ENCODE results near the gene ADAMTSL1. TPM values are rescaled to one million over a fixed set of nuclear protein-coding genes. Genes with fewer than 3 reads are reported as not detected.

Gene ADAMTSL1
- total RNA-seq, 1 experiment from 2014 or later, result not detected

- Histone ChIP-seq H3K4me3 (replicated peaks in 1 of 2; ENCODE audit: low read depth in 1 of 2, low read length in 2 of 2) (no peak overlapping the region), H3K36me3 (ENCODE audit: control insufficient read depth in 1 of 2, insufficient read depth in 2 of 2, low read length in 2 of 2) (no peaks in the 10 kb centered on the region), H3K9me2 (ENCODE audit: insufficient read depth) (no peaks in the 10 kb centered on the region), H4K20me1 (ENCODE audit: insufficient read depth) (no peaks in the 10 kb centered on the region), H3K9me3 (ENCODE audit: control insufficient read depth in 1 of 2, insufficient read depth in 1 of 2, low read depth in 1 of 2, low read length in 2 of 2) (no peaks in the 10 kb centered on the region; a peak in 1 of 4 replicates), H3K4me1 (ENCODE audit: control insufficient read depth in 1 of 2, insufficient read depth in 2 of 2, low read length in 2 of 2) (no peaks in the 10 kb centered on the region), H3K9ac (ENCODE audit: low read length) (no peak overlapping the region), H3K4me2 (ENCODE audit: low read length) (no peak overlapping the region), H2AFZ (ENCODE audit: low read depth, low read length, poor library complexity, severe bottlenecking) (no peak overlapping the region), H3K27ac (ENCODE audit: low read depth, low read length) (no peak overlapping the region), H3K27me3 (ENCODE audit: insufficient read depth, low read length) (no peaks in the 10 kb centered on the region), H3K79me2 (ENCODE audit: insufficient read depth, low read length) (no peaks in the 10 kb centered on the region)
- RAD21 ChIA-PET (ENCODE audit: low non-redundant PET in 1 of 2, low total read pairs in 2 of 2, uncharacterized antibody in 2 of 2, unreplicated experiment in 2 of 2), result no interaction called here
- no peak for ATAC-seq
- no peak for DNase-seq (ENCODE audit: low read depth, low spot score)
- CTCF ChIA-PET, result no interaction called here
- intact Hi-C loops (cut with micrococcal nuclease), result no loop called here
- POLR2A ChIA-PET, result no interaction called here
- TF ChIP-seq JUND (IDR thresholded peaks at IDR 0.05) (no peak), SRF (IDR thresholded peaks at IDR 0.05; ENCODE audit: low read depth) (no peak), ATF3 (IDR thresholded peaks at IDR 0.05) (no peak), ELF1 (IDR thresholded peaks at IDR 0.05; ENCODE audit: borderline replicate concordance, low read depth) (no peak), ZBTB33 (IDR thresholded peaks at IDR 0.05; ENCODE audit: extremely low read depth, insufficient replicate concordance, low read length) (no peak), EZH2 (IDR thresholded peaks at IDR 0.05) (no peak), YY1 (IDR thresholded peaks at IDR 0.05; ENCODE audit: extremely low read depth, insufficient replicate concordance, low read depth, low read length) (no peak), SP1 (IDR thresholded peaks at IDR 0.05; ENCODE audit: low read depth) (no peak), EZH2phosphoT487 (IDR thresholded peaks at IDR 0.05; ENCODE audit: borderline replicate concordance) (no peak), FOSL1 (IDR thresholded peaks at IDR 0.05; ENCODE audit: low read depth) (no peak), ZFX (IDR thresholded peaks at IDR 0.05) (no peak), TCF7L2 (IDR thresholded peaks at IDR 0.05; ENCODE audit: borderline replicate concordance, extremely low read depth, insufficient read depth, insufficient read length) (no peak), ZNF274 (IDR thresholded peaks at IDR 0.05; ENCODE audit: low read depth, low read length) (no peak), CBX3 (IDR thresholded peaks at IDR 0.05; ENCODE audit: low read depth) (no peak), POLR2A (IDR thresholded peaks at IDR 0.05; ENCODE audit: borderline replicate concordance, extremely low read depth, insufficient read depth, insufficient read length) (no peak), REST (IDR thresholded peaks at IDR 0.05; ENCODE audit: low read depth) (no peak)
- no TSS peak for BruUV-seq (replicated peaks)
Measured at GRCh38 chr9:18479405-18479804, 5.5 kb downstream of the ADAMTSL1 start.
